ENCODE data around the gene SELP.

The SELP gene

GRCh38 chr1:169623132-169623926 is 6.6 kb downstream of the SELP start:
- DNase-seq (ENCODE audit: low read depth in 2 of 3, low spot score in 2 of 3) = no peak

GRCh38 chr1:169620565-169620964 is 9.4 kb downstream of the SELP start:
- no peak for DNase-seq (ENCODE audit: low read depth in 2 of 3, low spot score in 2 of 3)

GRCh38 chr1:169618367-169618766 is 11.6 kb downstream of the SELP start:
- DNase-seq (ENCODE audit: low read depth in 2 of 3, low spot score in 2 of 3) = no peak

GRCh38 chr1:169615803-169616202 is 14.1 kb downstream of the SELP start:
- DNase-seq (ENCODE audit: low read depth in 2 of 3, low spot score in 2 of 3) = no peak

- no peak for DNase-seq (ENCODE audit: low read depth in 2 of 3, low spot score in 2 of 3)
These were observed 19.1 kb downstream of the SELP start for GRCh38 chr1:169610858-169611257.

GRCh38 chr1:169610108-169610507 is 19.8 kb downstream of the SELP start:
- no peak for DNase-seq (ENCODE audit: low read depth in 2 of 3, low spot score in 2 of 3)

GRCh38 chr1:169608226-169608625 is 21.7 kb downstream of the SELP start:
- DNase-seq (ENCODE audit: low read depth in 2 of 3, low spot score in 2 of 3) = no peak

GRCh38 chr1:169604781-169605560 is 25.0 kb downstream of the SELP start:
- no peak for DNase-seq (ENCODE audit: low read depth in 2 of 3, low spot score in 2 of 3)

GRCh38 chr1:169601096-169601881 is 28.6 kb downstream of the SELP start:
- DNase-seq (ENCODE audit: low read depth in 2 of 3, low spot score in 2 of 3) = no peak

- DNase-seq (ENCODE audit: low read depth in 2 of 3, low spot score in 2 of 3) = no peak
These were observed 33.9 kb downstream of the SELP start for GRCh38 chr1:169595764-169596711.

GRCh38 chr1:169594391-169594790 is 35.5 kb downstream of the SELP start:
- DNase-seq (ENCODE audit: low read depth in 2 of 3, low spot score in 2 of 3) = peak in 1 of 3 experiments; percentile 11

- no peak for DNase-seq (ENCODE audit: low read depth in 2 of 3, low spot score in 2 of 3)
These were observed 39.0 kb downstream of the SELP start for GRCh38 chr1:169590932-169591331.

GRCh38 chr1:169588785-169589485 is 41.0 kb downstream of the SELP start:
- no peak for DNase-seq (ENCODE audit: low read depth in 2 of 3, low spot score in 2 of 3)

GRCh38 chr1:169588112-169588511 is 41.8 kb downstream of the SELP start:
- no peak for DNase-seq (ENCODE audit: low read depth in 2 of 3, low spot score in 2 of 3)

GRCh38 chr1:169586395-169587255 is 43.3 kb downstream of the SELP start, which contains the start of gene F5:
Gene F5, minus strand, starts transcription at chr1:169586481. Its CDS starts 95 bp downstream, at chr1:169586386.
- peak; percentile 33 to 56 (median 50) for DNase-seq (ENCODE audit: low read depth in 2 of 3, low spot score in 2 of 3)

GRCh38 chr1:169586067-169586394 is 43.9 kb downstream of the SELP start:
- no peak for DNase-seq (ENCODE audit: low read depth in 2 of 3, low spot score in 2 of 3)

GRCh38 chr1:169585181-169585580 is 44.7 kb downstream of the SELP start:
- DNase-seq (ENCODE audit: low read depth in 2 of 3, low spot score in 2 of 3) = no peak

- DNase-seq (ENCODE audit: low read depth in 2 of 3, low spot score in 2 of 3) = no peak
These were observed 45.3 kb downstream of the SELP start for GRCh38 chr1:169584483-169585144.
